Peyer's patch (tissue), 4 donors: ENCODE data around the gene GOLT1B. TPM values are rescaled to one million over a fixed set of nuclear protein-coding genes. Genes with fewer than 3 reads are reported as not detected.

Experiments
- DNase-seq, 3 donors: peaks; one replicate each; pipeline ENCODE4 v3.0.0-alpha.2; 2017 to 2019
- H3K27ac ChIP-seq, 4 donors: fragments of 200-600 bp; sonication (generic); one replicate each; pipeline ENCODE4 v1.5.1; 2016 to 2019
- H3K27me3 ChIP-seq, 2 donors: fragments of 200-600 bp; sonication (generic); one replicate each; pipeline ENCODE4 v1.5.1; 2019
- H3K36me3 ChIP-seq, 3 donors: fragments of 200-600 bp; sonication (generic); one replicate each; pipeline ENCODE4 v1.5.1; 2016 to 2019
- H3K4me1 ChIP-seq, 4 donors: fragments of 200-600 bp; sonication (generic); one replicate each; pipeline ENCODE4 v1.5.1; 2016 to 2019
- H3K4me3 ChIP-seq, 4 donors: fragments of 200-600 bp; sonication (generic); 1 replicate in 3 of 4; 2 replicates in 1 of 4; pipeline ENCODE4 v1.5.1; 2016 to 2019; ENCODE audit warnings: mild to moderate bottlenecking in 1 of 4
- H3K9me3 ChIP-seq, 4 donors: fragments of 200-600 bp; sonication (generic); one replicate each; pipeline ENCODE4 v1.5.1; 2016 to 2019; ENCODE audit warnings: mild to moderate bottlenecking in 1 of 4
- CTCF ChIP-seq, 6 experiments: fragments of 450-650 bp in 4 of 6; fragments of 200-600 bp in 2 of 6; sonication (generic) in 1 of 6; IDR thresholded peaks; one replicate each; pipeline ENCODE4 v1.5.1; 2017 to 2019; ENCODE audit warnings: antibody characterized with exemption in 6 of 6, mild to moderate bottlenecking in 3 of 6, moderate library complexity in 1 of 6
- POLR2A ChIP-seq, 2 donors: fragments of 450-650 bp; IDR thresholded peaks; one replicate each; pipeline ENCODE4 v1.5.1; 2017; ENCODE audit warnings: antibody characterized with exemption in 2 of 2, mild to moderate bottlenecking in 2 of 2, moderate library complexity in 2 of 2
- total RNA-seq, 4 donors: library from RNA; depleted of rRNA; stranded (reverse); fragments of >200 nt; gene quantifications; one replicate each; pipeline ENCODE4 v1.1.0, GENCODE V29; 2016

Gene GOLT1B
- total RNA-seq, 4 donors from 2014 or later = 6.8 to 31.4 (median 14.0) TPM

DNA sequence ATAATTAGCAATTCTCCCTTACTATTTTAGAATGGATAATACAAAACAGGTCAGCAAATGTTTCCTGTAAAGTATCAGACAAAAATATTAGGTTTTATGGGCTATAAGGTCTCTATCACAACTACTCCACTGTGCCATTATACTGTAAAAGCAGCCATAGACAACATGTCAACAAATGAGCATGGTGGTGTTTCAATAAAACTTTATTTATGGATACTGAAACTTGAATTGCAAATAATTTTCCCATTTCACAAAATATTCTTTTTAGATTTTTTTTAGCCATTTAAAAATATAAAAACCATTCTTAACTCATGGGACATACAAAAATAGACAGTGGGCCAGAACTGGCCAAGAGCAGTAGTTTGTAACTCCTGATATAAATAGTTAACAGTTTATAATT lies 15.6 kb upstream of the GOLT1B start:
- Histone ChIP-seq H3K4me1 (no peaks in the 10 kb centered on the region), H3K36me3 (peaks cover 0 to 38% (median 0%) of the 10 kb centered on the region in 3 donors), H3K9me3 (no peaks in the 10 kb centered on the region), H3K27ac (no peak overlapping the region), H3K4me3 (no peak overlapping the region), H3K27me3 (no peaks in the 10 kb centered on the region)
- DNase-seq = no peak
- no peak for TF ChIP-seq POLR2A (IDR thresholded peaks at IDR 0.05)
- no peak for TF ChIP-seq CTCF (IDR thresholded peaks at IDR 0.05)

GRCh38 chr12:21499765-21500164 lies 1.8 kb upstream of the GOLT1B start:
- DNase-seq = no peak
- no peak for TF ChIP-seq POLR2A (IDR thresholded peaks at IDR 0.05)
- no peak for TF ChIP-seq CTCF (IDR thresholded peaks at IDR 0.05)
- H3K27ac ChIP-seq = no peak overlapping the region

DNA sequence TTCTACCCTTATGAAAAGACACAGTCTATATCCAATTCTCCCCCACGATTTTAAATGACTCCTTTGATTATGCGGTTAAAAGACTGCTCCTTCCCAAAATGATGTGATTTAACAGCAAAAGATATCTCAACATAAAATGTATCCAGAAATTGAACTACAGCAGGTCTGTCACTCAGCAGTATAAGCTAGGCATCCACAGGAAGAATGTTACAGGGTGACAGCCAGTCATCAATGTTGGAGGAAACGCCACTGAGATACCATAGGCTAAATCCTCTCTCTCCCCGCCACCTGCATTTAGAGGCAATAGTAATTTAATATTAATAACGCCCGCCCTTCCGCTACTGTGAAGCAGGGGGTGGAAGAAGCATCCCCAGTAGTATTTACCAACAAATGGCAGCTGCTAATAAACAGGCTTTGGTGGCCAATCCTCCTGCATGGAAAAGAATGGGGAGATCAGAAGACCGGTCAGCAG lies 767 bp upstream of the GOLT1B start:
- Histone ChIP-seq H3K4me3 (peak overlapping the region; percentile 87 to 98 (median 95)), H3K36me3 (peaks cover 0 to 24% (median 0%) of the 10 kb centered on the region in 3 donors), H3K27me3 (no peaks in the 10 kb centered on the region), H3K4me1 (peaks cover 0 to 30% (median 5%) of the 10 kb centered on the region in 4 donors), H3K9me3 (no peaks in the 10 kb centered on the region), H3K27ac (peak overlapping the region; percentile 81 to 85 (median 84))
- TF ChIP-seq POLR2A (IDR thresholded peaks at IDR 0.05) (no peak), CTCF (IDR thresholded peaks at IDR 0.05) (no peak)
- DNase-seq = no peak

More at GRCh38 chr12:21499765-21500164, 1.8 kb upstream of the GOLT1B start:
- no peak overlapping the region for H3K4me3 ChIP-seq
- H3K36me3 ChIP-seq = peaks cover 0 to 32% (median 0%) of the 10 kb centered on the region in 3 donors
- no peaks in the 10 kb centered on the region for H3K27me3 ChIP-seq
- H3K9me3 ChIP-seq = no peaks in the 10 kb centered on the region
- peaks cover 0 to 30% (median 5%) of the 10 kb centered on the region in 4 donors for H3K4me1 ChIP-seq

GRCh38 chr12:21502164-21502496 lies 541 bp downstream of the GOLT1B start:
- Histone ChIP-seq H3K4me3 (peak overlapping the region; percentile 87 to 98 (median 95)), H3K36me3 (peaks cover 0 to 11% (median 0%) of the 10 kb centered on the region in 3 donors), H3K4me1 (peaks cover 0 to 30% (median 5%) of the 10 kb centered on the region in 4 donors), H3K27ac (peak overlapping the region; percentile 81 to 85 (median 84)), H3K9me3 (no peaks in the 10 kb centered on the region), H3K27me3 (no peaks in the 10 kb centered on the region)
- peak in 2 of 3 donors; percentile 19 to 54 for DNase-seq
- TF ChIP-seq CTCF (IDR thresholded peaks at IDR 0.05) = no peak
- TF ChIP-seq POLR2A (IDR thresholded peaks at IDR 0.05) = no peak

- H3K4me3 ChIP-seq = peak overlapping the region in 1 of 4 donors; percentile 98
Measured at GRCh38 chr12:21502872-21503271, 1.3 kb downstream of the GOLT1B start.

More at GRCh38 chr12:21502872-21503271, 1.3 kb downstream of the GOLT1B start:
- Histone ChIP-seq H3K9me3 (no peaks in the 10 kb centered on the region), H3K4me1 (peaks cover 0 to 30% (median 5%) of the 10 kb centered on the region in 4 donors), H3K27me3 (no peaks in the 10 kb centered on the region), H3K27ac (no peak overlapping the region), H3K36me3 (peaks cover 0 to 6% (median 0%) of the 10 kb centered on the region in 3 donors)
- TF ChIP-seq POLR2A (IDR thresholded peaks at IDR 0.05) = no peak
- TF ChIP-seq CTCF (IDR thresholded peaks at IDR 0.05) = no peak
- no peak for DNase-seq
